Aorta (tissue), 5 donors: Measurements from ENCODE around the gene VTI1A. TPM values are rescaled to one million over a fixed set of nuclear protein-coding genes. Genes with fewer than 3 reads are reported as not detected.

Experiments
- ATAC-seq: fragments of 200-7000 bp; cut with Tn5 transposase; one replicate; pipeline ENCODE4 v1.9.1; 2022; ENCODE audit warnings: moderate library complexity; ENCODE audit not compliant: low FRiP score
- DNase-seq, 2 donors: peaks; one replicate each; pipeline ENCODE4 v3.0.0-alpha.2; 2020
- H3K27ac ChIP-seq, 2 donors: one replicate each; pipeline ENCODE4 v1.5.1; 2013; ENCODE audit warnings: low read length in 2 of 2, mild to moderate bottlenecking in 2 of 2, moderate library complexity in 2 of 2, control low read depth in 1 of 2, inconsistent platforms in 1 of 2, low read depth in 1 of 2
- H3K27me3 ChIP-seq, 2 donors: one replicate each; pipeline ENCODE4 v1.6.1; 2013; ENCODE audit warnings: control low read depth in 1 of 2, low read length in 1 of 2, mild to moderate bottlenecking in 1 of 2, moderate library complexity in 1 of 2; ENCODE audit not compliant: insufficient read depth in 2 of 2, control insufficient read depth in 1 of 2
- H3K36me3 ChIP-seq, 2 donors: one replicate each; pipeline ENCODE4 v1.6.1; 2013; ENCODE audit warnings: control low read depth in 1 of 2, low read length in 1 of 2, mild to moderate bottlenecking in 1 of 2; ENCODE audit not compliant: insufficient read depth in 2 of 2, control insufficient read depth in 1 of 2
- H3K4me1 ChIP-seq, 2 donors: one replicate each; pipeline ENCODE4 v1.6.1; 2013; ENCODE audit warnings: low read length in 2 of 2, control low read depth in 1 of 2, mild to moderate bottlenecking in 1 of 2, moderate library complexity in 1 of 2; ENCODE audit not compliant: insufficient read depth in 2 of 2, control insufficient read depth in 1 of 2
- H3K4me3 ChIP-seq, 2 donors: one replicate each; pipeline ENCODE4 v1.5.1; 2013; ENCODE audit warnings: low read length in 2 of 2, control low read depth in 1 of 2, mild to moderate bottlenecking in 1 of 2
- H3K9me3 ChIP-seq: one replicate; pipeline ENCODE4 v1.6.1; 2013; ENCODE audit warnings: mild to moderate bottlenecking, low read length; ENCODE audit not compliant: control insufficient read depth
- WGBS, 2 donors: extraction: QIAGEN DNeasy Blood & Tissue Kit; methylation state at CpG; one replicate each; pipeline ENCODE4 v1.1.7; 2013; 5-methylcytosine and 5-hydroxymethylcytosine counted together
- intact Hi-C, 2 donors: fragments of 100-400 bp; cut with DNase I; formaldehyde crosslinking; loops; one replicate each; pipeline versions ENCODE4 v1.14.2 to v1.15.0; 2022
- polyA plus RNA-seq, 2 donors: library from polyadenylated mRNA; stranded (reverse); fragments of 200-250 nt; gene quantifications; one replicate each; pipeline ENCODE4 v1.2.3, GENCODE V29; 2013
- total RNA-seq, 2 donors: library from RNA; stranded (reverse); fragmentation: NEBNext Ultra II Directional; extraction: Animal tissue kit (Norgen Biotek cat#: 25700); gene quantifications; one replicate each; pipeline ENCODE4 v1.2.1, GENCODE V29; 2021
- donor health status: healthy with polysubstance abuse.
- donor health status: Bipolar disorder and iron deficiency.
- donor health status: DM: no; HTN: no; CAD: no.
- donor health status: DM: no; HTN: no; CAD: no.
- donor health status: DM: yes; HTN: yes; CAD: no.

The VTI1A gene
- total and polyA plus RNA-seq, 4 donors: 8.6 to 43.1 (median 23.2) TPM

GRCh38 chr10:112768121-112768520, 321.1 kb downstream of the VTI1A start:
- H3K36me3 ChIP-seq: peaks cover 0 to 2% of the 10 kb centered on the region in 2 donors
- H3K27ac ChIP-seq: no peak overlapping the region
- no peaks in the 10 kb centered on the region for H3K9me3 ChIP-seq
- intact Hi-C loops: no loop called here
- DNase-seq (no peak), ATAC-seq (peak; percentile 41)
- H3K4me3 ChIP-seq: no peak overlapping the region
- no peaks in the 10 kb centered on the region for H3K27me3 ChIP-seq
- no peaks in the 10 kb centered on the region for H3K4me1 ChIP-seq
- WGBS, 2 donors: 96 to 97% methylated on average over 7 of the region's 7 CpGs

DNA sequence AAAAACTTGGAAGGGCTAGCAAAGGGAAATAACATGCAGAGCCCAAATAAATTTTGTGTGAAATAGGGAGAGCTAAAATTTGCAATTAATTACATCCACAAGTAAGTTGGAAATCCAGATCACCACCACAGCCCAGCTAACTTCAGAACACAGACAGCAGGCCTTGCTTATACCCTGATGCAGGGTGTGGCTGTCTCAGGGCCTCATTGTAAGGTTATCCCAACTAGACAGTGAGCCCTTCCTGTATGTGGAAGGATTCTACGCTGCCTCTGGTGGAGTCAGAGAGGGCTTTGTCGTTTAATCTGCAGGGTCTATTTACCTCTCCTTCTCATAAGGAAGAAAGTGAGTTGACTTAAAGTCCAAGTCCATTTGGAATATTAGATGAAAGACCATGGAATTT, 322.1 kb downstream of the VTI1A start:
- H3K36me3 ChIP-seq: no peaks in the 10 kb centered on the region
- no peaks in the 10 kb centered on the region for H3K27me3 ChIP-seq
- no peaks in the 10 kb centered on the region for H3K9me3 ChIP-seq
- no peak overlapping the region for H3K4me3 ChIP-seq
- DNase-seq: no peak
- ATAC-seq: no peak
- H3K27ac ChIP-seq: no peak overlapping the region
- 98 to 99% methylated on average over 2 of the region's 2 CpGs for WGBS, 2 donors
- intact Hi-C loops: no loop called here
- H3K4me1 ChIP-seq: no peaks in the 10 kb centered on the region

DNA sequence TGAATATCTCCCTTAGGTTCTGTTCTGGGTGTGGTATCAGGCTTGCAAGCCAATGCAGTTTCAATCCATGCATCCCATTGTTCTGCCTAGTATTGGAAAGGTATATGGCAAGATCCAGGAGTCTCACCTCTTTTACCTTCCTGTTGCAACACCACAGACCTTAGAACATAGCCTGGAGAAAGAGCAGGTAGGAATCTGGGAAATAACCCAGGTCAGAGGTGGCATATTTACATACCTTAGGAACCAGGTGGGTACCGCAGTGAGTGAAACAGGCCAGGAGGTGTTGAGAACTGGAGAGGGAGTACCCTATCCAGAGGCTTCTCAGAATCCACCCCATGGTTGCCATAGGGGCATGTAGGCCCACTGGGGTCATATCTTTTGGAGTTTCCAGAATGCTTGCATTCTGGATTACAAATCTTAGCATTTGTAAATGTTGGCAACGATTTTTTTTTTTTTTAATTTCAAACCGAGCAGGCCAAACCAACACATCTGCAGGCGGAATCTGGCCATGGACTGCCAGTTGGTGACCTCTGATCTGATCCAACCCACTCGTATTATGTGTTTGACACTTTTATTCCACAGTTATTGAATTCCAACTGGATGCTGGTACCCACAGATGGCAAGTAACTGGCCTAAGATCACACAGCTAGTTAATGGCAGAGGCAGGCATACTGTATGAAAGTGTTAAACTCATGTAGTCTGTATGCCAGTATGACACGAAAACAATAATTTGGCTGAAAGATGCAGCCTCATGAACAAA, 322.8 kb downstream of the VTI1A start:
- WGBS, 2 donors: 92 to 93% methylated on average over 6 of the region's 6 CpGs
- no peaks in the 10 kb centered on the region for H3K9me3 ChIP-seq
- no peaks in the 10 kb centered on the region for H3K27me3 ChIP-seq
- H3K4me1 ChIP-seq: no peaks in the 10 kb centered on the region
- no peak overlapping the region for H3K4me3 ChIP-seq
- H3K36me3 ChIP-seq: no peaks in the 10 kb centered on the region
- intact Hi-C loops: no loop called here
- no peak overlapping the region for H3K27ac ChIP-seq
- DNase-seq (no peak), ATAC-seq (no peak)

- Histone ChIP-seq H3K36me3 (no peaks in the 10 kb centered on the region), H3K4me3 (no peak overlapping the region), H3K9me3 (no peaks in the 10 kb centered on the region), H3K4me1 (no peaks in the 10 kb centered on the region), H3K27ac (no peak overlapping the region), H3K27me3 (no peaks in the 10 kb centered on the region)
- ATAC-seq: no peak
- no peak for DNase-seq
- intact Hi-C loops: no loop called here
- WGBS, 2 donors: 96 to 98% methylated on average over 3 of the region's 3 CpGs
Observed at GRCh38 chr10:112771733-112772132, 324.7 kb downstream of the VTI1A start.

DNA sequence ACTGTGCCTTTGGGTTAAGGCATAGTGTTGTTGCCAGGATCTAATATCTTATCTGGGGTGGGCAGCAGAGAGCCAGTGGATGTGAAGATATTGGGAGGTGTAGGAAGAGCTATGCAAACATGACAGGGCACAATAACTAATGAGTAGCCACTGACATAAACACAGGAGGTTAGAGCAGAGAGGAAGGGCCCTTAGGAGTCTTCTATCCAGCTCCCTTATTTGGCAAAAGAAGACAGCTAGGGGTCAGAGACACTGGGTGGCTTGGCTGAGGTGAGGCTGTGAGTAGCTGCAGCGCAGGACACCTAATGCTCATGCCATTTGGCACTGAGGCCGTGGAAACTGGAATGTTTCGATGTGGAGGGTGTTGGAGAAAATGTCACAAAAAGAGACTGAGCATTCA, 326.8 kb downstream of the VTI1A start:
- DNase-seq: no peak
- Histone ChIP-seq H3K4me3 (no peak overlapping the region), H3K36me3 (no peaks in the 10 kb centered on the region), H3K4me1 (no peaks in the 10 kb centered on the region), H3K27me3 (no peaks in the 10 kb centered on the region), H3K27ac (no peak overlapping the region), H3K9me3 (no peaks in the 10 kb centered on the region)
- intact Hi-C loops: no loop called here
- 95% methylated on average over 3 of the region's 3 CpGs for WGBS, 2 donors
- ATAC-seq: no peak

DNA sequence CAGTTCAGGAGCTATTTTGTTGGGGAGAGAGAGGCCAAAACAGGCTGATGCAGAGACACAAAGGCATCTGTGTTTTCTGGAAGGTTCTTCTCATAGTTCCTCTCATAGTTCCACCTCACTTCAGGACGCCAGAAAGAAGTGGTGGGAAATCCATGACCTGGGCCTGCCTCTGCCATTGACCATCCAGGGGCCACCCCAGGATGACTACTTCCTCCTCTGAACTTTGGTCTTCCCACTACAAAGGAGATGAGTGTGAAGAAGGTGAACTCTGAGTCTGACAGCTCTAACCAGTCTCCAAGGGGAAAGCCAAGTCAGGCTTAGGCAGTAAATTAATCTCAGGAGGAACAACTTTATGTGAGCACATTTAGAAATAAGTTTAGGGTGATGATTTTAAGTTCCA, 327.2 kb downstream of the VTI1A start:
- no peaks in the 10 kb centered on the region for H3K36me3 ChIP-seq
- H3K27me3 ChIP-seq: no peaks in the 10 kb centered on the region
- no peaks in the 10 kb centered on the region for H3K9me3 ChIP-seq
- H3K4me1 ChIP-seq: no peaks in the 10 kb centered on the region
- no peak overlapping the region for H3K27ac ChIP-seq
- intact Hi-C loops: no loop called here
- H3K4me3 ChIP-seq: no peak overlapping the region
- ATAC-seq (no peak), DNase-seq (no peak)
- 94% methylated on average over 1 of the region's 1 CpG for WGBS, 2 donors

- DNase-seq (no peak), ATAC-seq (no peak)
- Histone ChIP-seq H3K9me3 (no peaks in the 10 kb centered on the region), H3K27me3 (no peaks in the 10 kb centered on the region), H3K36me3 (no peaks in the 10 kb centered on the region), H3K4me3 (no peak overlapping the region), H3K27ac (no peak overlapping the region), H3K4me1 (no peaks in the 10 kb centered on the region)
- WGBS, 2 donors: 96 to 98% methylated on average over 10 of the region's 10 CpGs
- intact Hi-C loops: no loop called here
Observed at GRCh38 chr10:112774798-112775197, 327.8 kb downstream of the VTI1A start.

DNA sequence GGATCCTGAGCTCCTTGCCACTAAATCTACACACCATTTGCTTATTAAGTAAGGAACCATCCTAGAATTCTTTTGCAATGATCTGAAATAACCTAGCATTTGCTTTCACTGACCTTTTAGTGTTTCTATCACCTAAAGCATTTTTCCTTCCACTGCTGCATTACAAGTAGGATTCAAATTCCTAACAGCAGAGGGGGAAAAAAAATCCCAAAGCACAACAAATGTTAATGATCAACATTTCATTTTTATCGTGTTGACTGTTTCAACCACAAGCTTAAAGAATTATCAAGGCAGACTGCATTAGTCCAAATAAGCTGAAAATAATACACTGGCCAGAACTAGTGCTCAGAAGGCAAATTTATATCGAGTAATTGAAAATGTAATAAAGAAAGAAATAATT, 328.4 kb downstream of the VTI1A start:
- Histone ChIP-seq H3K9me3 (no peaks in the 10 kb centered on the region), H3K27ac (no peak overlapping the region), H3K36me3 (no peaks in the 10 kb centered on the region), H3K27me3 (no peaks in the 10 kb centered on the region), H3K4me1 (no peaks in the 10 kb centered on the region), H3K4me3 (no peak overlapping the region)
- intact Hi-C loops: no loop called here
- ATAC-seq (no peak), DNase-seq (no peak)
- WGBS, 2 donors: 76 to 86% methylated on average over 2 of the region's 2 CpGs

DNA sequence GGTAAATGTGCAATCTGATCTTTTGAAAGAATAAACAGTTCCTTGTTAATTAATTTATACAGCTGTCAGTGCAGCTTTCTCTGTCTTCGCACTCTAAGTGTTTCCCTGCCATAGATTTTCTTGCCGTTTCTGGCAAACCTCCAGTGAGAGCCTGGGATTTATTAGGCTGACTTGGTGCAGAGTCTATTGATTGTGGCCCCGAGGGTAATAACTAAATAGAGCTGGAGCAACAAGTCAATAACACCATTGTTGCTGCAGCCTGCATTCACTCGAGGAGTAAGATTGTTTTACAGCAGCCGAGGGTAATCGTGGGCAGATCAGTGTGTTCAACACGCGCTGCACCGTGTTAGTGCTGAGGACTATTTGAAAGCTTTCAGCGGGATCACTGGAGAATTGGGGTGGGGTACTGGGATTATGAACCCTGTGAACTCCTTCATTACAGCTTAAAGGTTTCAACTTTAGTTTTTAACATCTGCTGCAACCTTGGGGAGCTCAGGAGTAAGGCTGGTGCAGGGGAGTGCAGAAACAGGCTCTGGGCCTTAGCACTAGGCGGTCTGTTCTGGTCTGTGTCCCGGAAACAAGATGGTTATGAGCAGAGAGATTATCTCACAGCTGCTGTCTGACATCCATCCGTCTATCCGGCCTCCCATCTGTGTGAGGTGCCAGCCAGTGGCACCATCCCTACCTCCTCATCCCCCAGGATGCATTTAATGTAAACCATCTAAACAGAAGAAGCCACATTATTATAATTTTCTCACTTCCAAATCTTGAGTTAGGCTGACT, 329.1 kb downstream of the VTI1A start:
- H3K27me3 ChIP-seq: no peaks in the 10 kb centered on the region
- no peaks in the 10 kb centered on the region for H3K9me3 ChIP-seq
- H3K27ac ChIP-seq: no peak overlapping the region
- no peaks in the 10 kb centered on the region for H3K36me3 ChIP-seq
- no peak overlapping the region for H3K4me3 ChIP-seq
- no peaks in the 10 kb centered on the region for H3K4me1 ChIP-seq
- WGBS, 2 donors: 89 to 90% methylated on average over 14 of the region's 14 CpGs
- no peak for DNase-seq
- intact Hi-C loops: no loop called here
- no peak for ATAC-seq
